ENCODE results near the gene NOVA1. TPM values are rescaled to one million over a fixed set of nuclear protein-coding genes. Genes with fewer than 3 reads are reported as not detected.
A peak's percentile ranks its signal among the peaks of the same experiment; 100 is the strongest.

The NOVA1 gene
- total RNA-seq, 4 donors from 2014 or later: 6.6 to 18.4 (median 8.3) TPM

GRCh38 chr14:26444822-26445221 is 153.0 kb downstream of the NOVA1 start:
- Histone ChIP-seq H3K27me3 (no peaks in the 10 kb centered on the region), H3K4me3 (replicated peaks in 1 of 3) (no peak overlapping the region), H3K9me3 (no peaks in the 10 kb centered on the region), H3K4me1 (no peaks in the 10 kb centered on the region), H3K27ac (no peak overlapping the region), H3K36me3 (no peaks in the 10 kb centered on the region)
- intact Hi-C loops (cut with DNase I): no loop called here
- DNase-seq: no peak
- WGBS, 2 donors: 78 to 80% methylated on average over 3 of the region's 3 CpGs
- TF ChIP-seq, protein P1, sequence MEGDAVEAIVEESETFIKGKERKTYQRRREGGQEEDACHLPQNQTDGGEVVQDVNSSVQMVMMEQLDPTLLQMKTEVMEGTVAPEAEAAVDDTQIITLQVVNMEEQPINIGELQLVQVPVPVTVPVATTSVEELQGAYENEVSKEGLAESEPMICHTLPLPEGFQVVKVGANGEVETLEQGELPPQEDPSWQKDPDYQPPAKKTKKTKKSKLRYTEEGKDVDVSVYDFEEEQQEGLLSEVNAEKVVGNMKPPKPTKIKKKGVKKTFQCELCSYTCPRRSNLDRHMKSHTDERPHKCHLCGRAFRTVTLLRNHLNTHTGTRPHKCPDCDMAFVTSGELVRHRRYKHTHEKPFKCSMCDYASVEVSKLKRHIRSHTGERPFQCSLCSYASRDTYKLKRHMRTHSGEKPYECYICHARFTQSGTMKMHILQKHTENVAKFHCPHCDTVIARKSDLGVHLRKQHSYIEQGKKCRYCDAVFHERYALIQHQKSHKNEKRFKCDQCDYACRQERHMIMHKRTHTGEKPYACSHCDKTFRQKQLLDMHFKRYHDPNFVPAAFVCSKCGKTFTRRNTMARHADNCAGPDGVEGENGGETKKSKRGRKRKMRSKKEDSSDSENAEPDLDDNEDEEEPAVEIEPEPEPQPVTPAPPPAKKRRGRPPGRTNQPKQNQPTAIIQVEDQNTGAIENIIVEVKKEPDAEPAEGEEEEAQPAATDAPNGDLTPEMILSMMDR (IDR thresholded peaks at IDR 0.05): no peak
- TF ChIP-seq POLR2A (IDR thresholded peaks at IDR 0.05): no peak

DNA sequence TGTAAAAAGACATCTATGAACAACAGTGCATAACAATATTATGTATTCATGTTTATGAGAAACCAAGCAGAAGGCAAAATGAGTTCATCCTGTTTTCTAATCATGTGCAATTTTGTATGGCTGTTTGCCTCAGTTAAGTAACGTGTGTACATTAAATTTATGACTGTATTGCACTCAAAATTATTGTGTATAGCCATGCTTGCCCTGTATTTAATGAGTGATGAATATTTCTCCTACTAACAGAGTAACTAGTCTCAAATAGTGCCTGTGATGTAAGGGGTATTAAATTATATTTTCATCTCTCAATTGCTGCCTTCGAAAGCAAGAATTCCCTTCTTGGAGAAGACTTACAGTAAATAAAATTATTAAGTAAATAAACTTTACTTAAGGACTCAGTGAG is 154.2 kb downstream of the NOVA1 start:
- no peak for DNase-seq
- no peaks in the 10 kb centered on the region for H3K36me3 ChIP-seq
- TF ChIP-seq POLR2A (IDR thresholded peaks at IDR 0.05): no peak
- TF ChIP-seq, protein P1 (IDR thresholded peaks at IDR 0.05): no peak
- H3K4me3 ChIP-seq (replicated peaks in 1 of 3): no peak overlapping the region
- H3K4me1 ChIP-seq: no peaks in the 10 kb centered on the region
- no peaks in the 10 kb centered on the region for H3K9me3 ChIP-seq
- intact Hi-C loops (cut with DNase I): no loop called here
- WGBS, 2 donors: 92% methylated on average over 2 of the region's 2 CpGs
- H3K27ac ChIP-seq: no peak overlapping the region
- no peaks in the 10 kb centered on the region for H3K27me3 ChIP-seq

DNA sequence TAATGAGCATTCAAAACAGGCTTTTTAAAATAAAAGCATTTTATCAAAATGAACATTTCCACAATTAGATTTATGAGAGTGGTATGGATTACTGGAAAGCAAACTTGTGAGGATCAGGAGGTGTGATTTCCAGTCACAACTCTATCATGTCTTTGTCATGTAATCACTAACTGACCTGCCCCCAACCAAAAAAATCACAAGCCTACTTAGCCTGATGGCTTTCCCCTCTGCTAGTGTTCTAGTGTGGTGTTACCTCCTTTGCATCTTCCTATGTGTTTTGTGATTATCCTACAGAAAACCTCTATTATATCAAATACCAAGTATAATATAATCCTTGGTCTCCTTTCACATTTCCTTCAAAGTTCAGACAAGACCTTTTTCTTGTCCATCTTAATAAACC is 168.6 kb downstream of the NOVA1 start:
- intact Hi-C loops (cut with DNase I): no loop called here

DNA sequence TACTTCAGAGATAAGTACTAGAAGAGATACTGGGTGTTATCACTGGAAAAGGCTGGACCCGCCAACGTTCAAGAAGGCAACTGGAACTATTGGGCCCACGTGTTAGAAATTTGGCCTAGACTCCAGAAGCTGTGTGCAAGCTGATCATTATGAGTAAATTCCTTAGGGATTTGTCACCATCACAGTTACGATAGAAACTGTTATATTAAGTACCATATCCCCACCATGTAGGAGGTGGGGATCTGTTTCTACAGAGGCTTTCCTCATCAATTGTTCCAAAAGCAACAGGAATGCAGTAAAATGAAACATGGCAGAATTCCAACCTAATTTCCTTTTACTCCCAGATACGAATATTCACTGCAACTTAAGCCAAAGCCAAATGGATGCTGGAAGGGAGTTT is 170.7 kb downstream of the NOVA1 start:
- H3K27me3 ChIP-seq: no peaks in the 10 kb centered on the region
- DNase-seq: peak in 1 of 2 donors; percentile 2
- H3K27ac ChIP-seq: no peak overlapping the region
- TF ChIP-seq, protein P1 (IDR thresholded peaks at IDR 0.05): no peak
- TF ChIP-seq POLR2A (IDR thresholded peaks at IDR 0.05): no peak
- intact Hi-C loops (cut with DNase I): no loop called here
- H3K9me3 ChIP-seq: no peaks in the 10 kb centered on the region
- H3K36me3 ChIP-seq: no peaks in the 10 kb centered on the region
- 53 to 75% methylated on average over 5 of the region's 5 CpGs for WGBS, 2 donors
- H3K4me3 ChIP-seq (replicated peaks in 1 of 3): no peak overlapping the region
- H3K4me1 ChIP-seq: no peaks in the 10 kb centered on the region

More for the DNA sequence above, 168.6 kb downstream of the NOVA1 start:
- no peaks in the 10 kb centered on the region for H3K27me3 ChIP-seq
- no peaks in the 10 kb centered on the region for H3K36me3 ChIP-seq
- H3K9me3 ChIP-seq: no peaks in the 10 kb centered on the region
- H3K4me1 ChIP-seq: no peaks in the 10 kb centered on the region
- H3K4me3 ChIP-seq (replicated peaks in 1 of 3): no peak overlapping the region
- TF ChIP-seq, protein P1 (IDR thresholded peaks at IDR 0.05): no peak
- TF ChIP-seq POLR2A (IDR thresholded peaks at IDR 0.05): no peak
- no peak for DNase-seq
- no peak overlapping the region for H3K27ac ChIP-seq

DNA sequence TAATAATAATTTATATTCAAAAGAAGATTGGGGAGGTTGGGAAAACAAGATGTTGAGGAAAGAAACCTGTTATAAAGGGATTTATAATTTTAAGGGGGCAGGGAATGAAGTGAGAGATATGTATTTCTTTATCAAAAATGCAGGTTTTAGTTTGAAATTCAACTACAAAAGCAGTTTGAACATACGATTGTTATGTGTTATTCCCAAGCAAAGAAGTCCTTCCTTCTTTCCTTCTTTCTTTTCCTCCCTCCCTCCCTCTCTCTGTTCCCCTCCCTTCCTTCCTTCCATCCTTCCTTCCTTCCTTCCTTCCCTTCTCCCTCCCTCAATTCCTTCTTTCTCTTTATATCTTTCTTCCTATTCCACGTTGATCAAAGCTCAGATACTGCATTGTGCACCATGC is 173.3 kb downstream of the NOVA1 start:
- Histone ChIP-seq H3K9me3 (no peaks in the 10 kb centered on the region), H3K36me3 (no peaks in the 10 kb centered on the region), H3K4me3 (replicated peaks in 1 of 3) (no peak overlapping the region), H3K27ac (no peak overlapping the region), H3K27me3 (no peaks in the 10 kb centered on the region), H3K4me1 (no peaks in the 10 kb centered on the region)
- TF ChIP-seq POLR2A (IDR thresholded peaks at IDR 0.05): no peak
- TF ChIP-seq, protein P1 (IDR thresholded peaks at IDR 0.05): no peak
- 62 to 63% methylated on average over 2 of the region's 2 CpGs for WGBS, 2 donors
- DNase-seq: no peak
- intact Hi-C loops (cut with DNase I): no loop called here
